Cerebellar cortex (tissue), 1 donor: Measurements from ENCODE around the gene NECTIN1.

Experiments
- DNase-seq: peaks from one replicate; pipeline ENCODE4 v3.0.0-alpha.2; 2015; ENCODE audit warnings: low spot score

NECTIN1 gene

GRCh38 chr11:119671561-119672015, 57.4 kb downstream of the NECTIN1 start:
- no peak for DNase-seq

- DNase-seq, result no peak
These were observed 57.9 kb downstream of the NECTIN1 start for GRCh38 chr11:119671051-119671450.

DNA sequence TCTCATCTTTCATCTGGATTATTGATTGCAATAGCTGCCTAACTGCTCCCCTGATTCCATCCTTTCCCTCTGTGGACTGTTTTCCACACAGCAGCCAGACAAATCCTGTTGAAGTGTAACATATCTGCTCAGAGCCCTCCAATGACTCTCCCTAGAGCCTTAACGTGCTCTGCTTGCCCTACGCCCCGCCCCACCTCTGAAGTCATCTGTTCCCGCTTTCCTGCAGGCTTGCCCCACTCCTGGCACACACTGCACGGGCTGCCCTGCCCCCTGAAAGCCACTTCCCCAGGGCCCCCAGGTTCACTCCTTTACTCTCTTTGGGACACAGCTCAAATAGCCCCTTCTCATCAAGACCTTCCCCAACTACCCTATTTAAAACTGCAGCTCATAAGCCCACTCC, 59.5 kb downstream of the NECTIN1 start:
- DNase-seq, result no peak

DNA sequence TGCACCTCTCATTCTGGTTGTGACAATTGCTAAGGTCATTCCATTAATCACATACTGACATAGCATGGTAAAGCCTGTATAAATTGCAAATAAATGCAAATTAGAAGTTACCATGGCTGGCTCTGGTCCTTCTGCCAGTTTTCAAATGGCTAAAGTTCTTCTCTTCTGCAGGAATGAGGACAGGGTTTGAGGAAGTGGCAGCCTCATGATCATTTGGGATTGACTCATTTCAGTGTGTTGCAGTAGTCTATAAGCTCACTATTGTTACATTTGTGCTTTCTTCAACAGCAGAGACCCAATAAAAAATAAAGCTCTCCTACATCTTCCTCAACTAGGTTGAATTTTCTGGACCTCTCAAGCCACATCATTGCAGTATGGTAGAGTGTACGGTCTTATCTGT, 60.3 kb downstream of the NECTIN1 start:
- DNase-seq, result no peak

DNA sequence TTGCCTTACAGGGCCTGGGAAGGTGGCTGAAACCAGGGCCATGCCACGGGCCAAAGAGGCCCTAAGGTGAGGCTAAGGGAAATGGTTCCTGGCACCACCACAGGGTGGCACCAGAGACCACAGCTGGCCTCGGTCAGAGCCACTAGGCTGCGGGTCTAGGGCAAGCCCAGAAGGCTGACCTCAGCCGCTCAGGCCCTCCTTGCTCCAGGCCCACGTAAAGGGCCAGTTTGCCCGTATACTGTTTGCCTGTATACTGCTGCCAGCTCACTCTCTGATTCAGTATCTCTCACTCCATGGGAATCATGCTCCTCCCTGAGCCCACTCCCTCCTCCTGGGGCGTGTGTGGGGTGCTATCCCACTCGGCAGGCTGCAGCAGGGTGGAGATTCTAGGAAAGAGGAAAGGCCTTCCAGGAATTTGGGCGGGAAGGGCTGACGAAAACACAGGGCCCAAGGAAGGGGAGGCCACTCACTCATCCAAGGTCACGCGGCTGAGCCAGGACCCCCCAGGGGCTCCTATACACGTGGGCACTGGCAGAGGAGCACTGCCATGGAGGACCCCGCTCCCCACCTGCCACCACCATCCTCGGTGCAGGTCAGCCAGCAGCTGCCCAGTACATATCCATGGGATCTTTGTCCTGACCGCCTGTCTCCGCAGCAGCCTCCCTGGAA, 62.4 kb downstream of the NECTIN1 start:
- DNase-seq, result peak; percentile 87

- DNase-seq, result no peak
These were observed 62.9 kb downstream of the NECTIN1 start for GRCh38 chr11:119666061-119666460.

DNA sequence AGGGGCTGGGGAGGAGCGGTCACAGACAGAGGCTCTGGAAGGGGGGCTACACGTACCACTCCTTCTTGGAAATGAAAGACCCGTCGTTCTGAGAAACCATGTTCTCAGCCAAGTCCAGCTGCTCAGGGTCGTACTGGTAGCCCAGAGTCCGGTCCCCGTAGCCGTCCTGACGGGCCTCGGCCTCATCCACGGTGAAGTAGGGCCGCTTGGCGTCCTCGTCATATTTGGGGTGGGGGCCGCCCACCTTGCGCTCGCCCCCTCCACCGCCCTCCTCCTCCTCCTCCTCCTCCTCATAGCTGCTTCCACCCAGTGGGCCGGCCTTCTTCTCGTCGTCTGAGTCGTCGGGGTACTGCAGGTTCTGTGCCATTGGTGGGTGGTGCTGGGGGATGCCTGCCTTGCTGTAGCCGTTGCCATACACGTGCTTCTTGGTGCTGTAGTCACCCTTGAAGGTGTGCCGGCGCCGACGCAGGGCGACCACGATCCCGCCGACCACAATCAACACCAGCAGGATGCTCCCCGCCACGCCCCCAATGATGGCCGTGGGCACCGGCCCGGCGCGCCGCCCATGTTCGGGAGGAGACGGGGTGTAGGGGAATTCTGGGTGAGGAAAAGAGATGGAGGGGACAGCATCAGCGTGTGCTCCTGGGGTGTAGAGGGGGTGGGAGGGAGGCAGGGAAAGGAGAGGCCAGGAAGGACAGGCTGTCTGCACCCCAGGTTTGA, 64.1 kb downstream of the NECTIN1 start:
- no peak for DNase-seq

- DNase-seq, result no peak
These were observed 64.9 kb downstream of the NECTIN1 start for GRCh38 chr11:119664063-119664572.

DNA sequence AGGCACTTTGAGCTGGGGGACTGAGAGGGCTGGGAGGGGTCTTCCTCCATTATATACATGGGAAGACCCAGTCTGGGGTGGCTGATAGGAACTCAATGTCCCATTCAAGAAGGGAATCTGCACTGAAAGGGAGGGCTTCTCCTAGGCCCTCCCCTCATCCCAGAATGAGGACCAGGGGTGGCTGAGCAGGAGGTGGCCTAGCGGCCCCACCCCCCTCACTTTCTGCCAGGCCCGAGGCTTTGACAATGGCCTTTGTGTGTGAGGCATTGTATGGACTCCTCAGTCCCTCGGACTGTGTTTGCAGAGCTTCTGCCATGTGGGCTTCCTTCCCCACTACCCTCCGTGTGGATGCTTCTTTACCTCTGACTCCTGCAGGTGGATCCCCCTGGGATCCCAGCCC, 65.7 kb downstream of the NECTIN1 start:
- DNase-seq, result no peak

GRCh38 chr11:119661226-119661625, 67.8 kb downstream of the NECTIN1 start:
- no peak for DNase-seq

DNA sequence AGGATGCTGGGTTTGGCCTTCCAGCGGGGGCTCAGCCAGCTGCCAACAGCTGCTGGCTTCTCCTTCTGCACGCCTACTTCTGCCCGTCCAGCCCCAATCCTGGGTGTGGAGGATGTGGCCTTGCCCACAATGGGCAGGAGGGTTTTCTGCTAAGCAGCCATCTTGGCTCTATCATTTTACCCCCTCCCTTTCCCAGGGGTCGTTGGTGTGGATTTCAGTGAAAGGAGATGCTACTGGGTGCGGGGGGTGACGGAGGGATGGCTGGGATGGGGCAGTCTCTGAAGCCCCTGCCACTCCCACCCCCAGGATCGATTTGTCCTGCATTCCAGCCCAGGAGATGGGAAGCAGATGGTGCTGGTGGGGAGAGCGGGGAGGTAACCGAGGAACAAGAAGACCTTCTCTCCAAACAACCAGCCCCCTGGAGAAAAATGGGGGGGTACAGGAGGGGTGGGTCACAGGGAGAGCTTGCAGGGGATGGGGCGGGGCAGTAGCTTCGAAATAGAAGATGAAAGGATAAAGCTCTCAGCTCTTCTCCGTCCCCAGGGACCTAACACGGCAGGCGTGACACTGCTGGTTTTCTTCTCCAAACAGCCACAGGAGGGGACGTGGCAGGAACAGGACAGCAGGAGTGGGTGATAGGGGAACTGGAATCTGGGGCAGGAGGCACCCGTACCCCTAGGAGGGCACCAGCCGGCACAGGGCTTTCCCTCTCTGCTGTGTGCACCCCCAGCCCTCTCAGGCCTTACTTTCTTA, 68.9 kb downstream of the NECTIN1 start:
- no peak for DNase-seq

DNA sequence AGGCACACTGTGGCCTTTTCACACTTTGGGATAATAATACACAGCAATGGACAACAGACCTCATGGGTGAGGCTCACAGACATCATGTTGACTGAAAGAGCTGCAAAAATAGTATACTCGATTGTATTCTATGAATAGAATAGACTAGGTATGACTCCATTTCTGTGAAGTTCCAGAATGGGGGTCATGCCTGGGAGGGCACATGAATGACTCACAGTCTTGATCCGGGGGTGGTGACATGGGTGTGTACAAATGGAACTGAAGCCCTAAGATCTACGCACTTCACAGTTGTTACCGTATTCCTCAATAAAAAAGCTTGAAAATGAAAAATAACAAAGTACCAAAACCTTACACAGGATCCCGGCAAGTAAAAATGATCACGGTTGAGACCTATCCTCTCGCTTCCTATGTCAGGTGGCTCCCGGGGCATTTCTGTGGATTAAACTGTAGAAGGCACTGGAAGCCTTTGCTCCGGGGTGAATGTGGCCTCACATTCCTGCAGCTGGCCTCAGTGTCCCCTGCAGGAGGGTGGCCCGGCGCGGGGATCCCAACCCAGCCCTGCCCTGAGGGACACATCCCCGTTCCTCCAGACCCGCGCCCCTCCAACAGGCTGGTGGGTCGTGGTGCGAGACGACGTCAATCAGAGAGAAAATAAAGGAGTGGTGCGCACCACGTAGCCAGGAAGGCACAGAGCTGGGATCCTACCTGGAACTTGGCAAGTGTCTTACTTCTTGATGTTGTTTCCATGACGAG, 75.9 kb downstream of the NECTIN1 start:
- no peak for DNase-seq

DNA sequence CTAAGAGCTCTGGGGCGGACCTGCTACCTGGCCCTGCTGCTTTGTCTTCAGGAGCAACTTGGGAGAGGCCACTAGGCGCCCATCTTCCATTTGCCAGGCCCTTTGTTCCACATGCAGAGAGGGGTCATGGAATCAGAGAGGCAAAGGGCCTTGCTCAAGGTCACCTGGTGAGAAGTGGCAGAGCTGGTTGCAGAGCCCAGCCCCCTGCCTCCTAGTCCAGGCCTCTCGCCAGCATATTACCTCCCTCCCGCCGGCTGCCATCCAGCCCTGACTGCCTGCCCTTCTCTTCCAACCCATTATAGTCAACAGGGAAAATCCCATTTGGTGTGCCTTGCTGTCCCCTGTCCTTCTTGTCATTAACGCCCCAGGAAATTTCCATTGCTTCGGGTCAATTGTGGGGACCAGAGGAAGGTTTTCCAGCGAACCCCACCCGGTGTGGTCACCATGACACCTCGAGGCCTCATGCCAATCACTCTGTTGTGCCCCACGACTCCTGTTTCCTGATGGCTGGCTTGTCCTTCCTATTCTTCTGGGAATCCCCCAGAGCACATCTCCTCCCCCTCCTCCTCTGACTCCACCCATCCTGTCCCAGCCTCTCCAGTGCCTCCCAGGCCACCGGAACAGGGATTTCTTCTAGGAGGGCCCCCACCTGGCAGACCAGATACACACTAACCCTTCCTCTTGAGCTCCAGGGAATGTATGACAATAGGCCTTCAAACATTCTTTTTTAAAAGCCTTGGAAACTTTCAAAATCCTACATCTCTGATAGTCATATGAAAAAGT, 77.0 kb downstream of the NECTIN1 start:
- no peak for DNase-seq

- no peak for DNase-seq
These were observed 78.7 kb downstream of the NECTIN1 start for GRCh38 chr11:119650251-119650650.

- DNase-seq, result no peak
These were observed 81.7 kb downstream of the NECTIN1 start for GRCh38 chr11:119647254-119647653.

GRCh38 chr11:119645018-119645417, 84.0 kb downstream of the NECTIN1 start:
- DNase-seq, result no peak

DNA sequence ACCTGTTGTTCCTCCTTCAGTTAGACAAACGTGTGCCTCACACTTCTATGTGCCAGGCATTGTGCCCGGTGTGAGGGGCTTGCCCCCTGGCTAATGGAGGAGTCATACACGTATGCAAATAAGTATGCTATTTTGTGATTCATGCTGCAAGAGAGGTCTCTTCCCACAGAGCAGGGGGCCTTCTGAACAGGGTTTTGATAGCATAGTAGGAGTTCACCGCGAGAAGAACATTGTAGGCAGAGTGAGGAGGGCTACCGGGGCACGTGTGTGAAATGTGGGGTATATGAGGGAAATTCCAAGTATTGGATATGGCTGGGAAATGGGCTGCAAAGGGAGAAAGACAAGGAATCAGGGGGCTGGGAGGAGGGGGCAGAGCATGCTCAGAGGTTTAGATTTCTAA, 84.5 kb downstream of the NECTIN1 start:
- DNase-seq, result no peak

GRCh38 chr11:119643876-119644225, 85.1 kb downstream of the NECTIN1 start:
- no peak for DNase-seq

GRCh38 chr11:119643212-119643875, 85.7 kb downstream of the NECTIN1 start:
- DNase-seq, result no peak

- DNase-seq, result peak; percentile 9
These were observed 86.8 kb downstream of the NECTIN1 start for GRCh38 chr11:119641983-119642745.
